HG02885 (cell line): Measurements from ENCODE around the gene PLPP2.

Source experiments
- ATAC-seq: cut with Tn5 transposase; IDR thresholded peaks from one replicate; pipeline ENCODE4 v1.9.1; 2021; ENCODE audit warnings: mild to moderate bottlenecking; ENCODE audit not compliant: unreplicated experiment, poor library complexity

The PLPP2 gene

GRCh38 chr19:294946-295686 is 3.9 kb upstream of the PLPP2 start:
- ATAC-seq: no peak

GRCh38 chr19:294341-294945 is 3.2 kb upstream of the PLPP2 start:
- no peak for ATAC-seq

GRCh38 chr19:293436-294110 is 2.4 kb upstream of the PLPP2 start:
- no peak for ATAC-seq

- ATAC-seq: no peak
These were observed 1.7 kb upstream of the PLPP2 start for GRCh38 chr19:292951-293350.

- no peak for ATAC-seq
These were observed 1.2 kb upstream of the PLPP2 start for GRCh38 chr19:292281-292884.

- ATAC-seq: no peak
These were observed 518 bp upstream of the PLPP2 start for GRCh38 chr19:291561-292280.

- ATAC-seq: no peak
These were observed 714 bp downstream of the PLPP2 start for GRCh38 chr19:290372-291005.

GRCh38 chr19:289651-290371 is 1.4 kb downstream of the PLPP2 start:
- no peak for ATAC-seq

GRCh38 chr19:288911-289310 is 2.3 kb downstream of the PLPP2 start:
- ATAC-seq: no peak

- ATAC-seq: no peak
These were observed 3.8 kb downstream of the PLPP2 start for GRCh38 chr19:287381-287871.

GRCh38 chr19:283395-283794 is 7.8 kb downstream of the PLPP2 start:
- no peak for ATAC-seq

GRCh38 chr19:282501-282900 is 8.7 kb downstream of the PLPP2 start:
- ATAC-seq: no peak

GRCh38 chr19:281992-282391 is 9.2 kb downstream of the PLPP2 start:
- no peak for ATAC-seq

GRCh38 chr19:281156-281853 is 9.9 kb downstream of the PLPP2 start:
- ATAC-seq: no peak

- no peak for ATAC-seq
These were observed 10.6 kb downstream of the PLPP2 start for GRCh38 chr19:280541-281009.

- no peak for ATAC-seq
These were observed 11.5 kb downstream of the PLPP2 start for GRCh38 chr19:279656-280055.

- no peak for ATAC-seq
These were observed 12.0 kb downstream of the PLPP2 start for GRCh38 chr19:279231-279630.

- ATAC-seq: no peak
These were observed 13.5 kb downstream of the PLPP2 start for GRCh38 chr19:277581-278165.
